CD1c-positive myeloid dendritic cell (primary cell): Measurements from ENCODE around the gene AMMECR1L.
"Not testable (repeated sequence)": the region's sequence is repeated elsewhere in the genome, so short reads cannot be mapped to it uniquely, and the experiment has no call there.

ENCODE experiments used
- DNase-seq: peaks from one replicate; pipeline ENCODE4 v3.0.0-alpha.2; 2016; ENCODE audit errors: extremely low spot score

AMMECR1L gene

DNA sequence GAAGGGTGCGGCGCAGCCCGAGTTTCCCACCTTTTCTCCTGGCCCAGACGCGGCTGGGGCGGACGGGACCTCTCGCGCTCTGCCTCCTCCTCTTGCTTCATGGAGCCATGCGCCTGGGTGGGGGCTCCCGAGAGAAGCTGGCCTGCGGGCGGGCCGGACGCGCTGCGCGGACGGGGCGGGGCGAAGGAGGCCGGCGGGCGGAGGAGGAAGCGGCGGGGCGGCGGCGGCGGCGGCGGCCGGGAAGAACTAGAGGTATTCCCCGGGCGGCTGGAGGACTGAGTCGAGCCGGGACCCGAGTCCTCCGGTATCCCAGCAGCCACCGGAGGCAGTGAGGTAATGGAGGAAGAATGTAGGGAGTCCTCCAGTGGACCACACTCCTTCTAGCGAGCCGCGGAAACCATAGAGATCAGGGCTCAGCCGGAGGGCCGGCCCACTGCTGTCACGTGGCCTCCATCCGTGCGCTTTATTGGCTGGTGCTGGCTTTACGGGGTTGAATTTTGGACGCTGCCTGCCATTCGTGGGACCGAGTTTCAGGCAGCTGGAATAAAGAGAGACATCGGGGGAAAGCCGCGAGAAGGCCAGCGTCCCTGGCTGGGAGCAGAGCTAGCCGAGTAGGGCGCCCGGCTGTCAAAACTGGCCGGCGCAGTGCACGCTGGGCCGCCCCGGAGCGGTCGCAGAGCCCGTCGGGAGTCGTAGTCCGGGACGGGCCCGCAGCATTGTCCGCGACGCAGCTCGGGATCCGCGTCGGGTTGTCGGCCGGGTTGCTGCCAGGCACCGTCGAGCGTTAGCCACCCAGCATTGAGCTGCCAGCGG lies at the start of gene AMMECR1L:
Gene AMMECR1L, minus strand, starts transcription at position 177 of the 813 bp plus-strand sequence. CDS start 11,722 bp downstream, outside the sequence.
- DNase-seq = peak; percentile 74

GRCh38 chr2:127935337-127935736 lies 49.6 kb upstream of the AMMECR1L start:
- DNase-seq = no peak

GRCh38 chr2:127932199-127932876 lies 46.6 kb upstream of the AMMECR1L start:
- no peak for DNase-seq

- no peak for DNase-seq
Observed at GRCh38 chr2:127929449-127929848, 43.7 kb upstream of the AMMECR1L start.

DNA sequence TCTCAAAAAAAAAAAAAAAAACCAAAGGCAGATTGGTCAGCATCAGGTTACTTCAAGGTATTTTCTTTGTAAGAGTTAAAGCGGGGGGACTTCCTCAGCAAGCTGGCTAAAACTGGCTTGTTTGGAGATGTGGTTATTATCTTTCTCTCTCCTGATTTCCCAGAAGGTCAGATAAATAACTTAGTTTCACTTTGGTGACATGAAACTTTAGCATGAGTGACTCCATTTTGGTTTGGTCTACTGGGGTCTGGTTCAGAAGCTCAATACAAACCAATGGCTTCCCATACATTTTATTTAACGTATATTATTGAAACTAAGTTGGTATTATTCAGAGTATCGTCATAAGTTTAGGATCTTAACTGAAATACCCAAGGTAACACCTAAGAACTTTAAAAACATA lies 41.6 kb upstream of the AMMECR1L start:
- no peak for DNase-seq

DNA sequence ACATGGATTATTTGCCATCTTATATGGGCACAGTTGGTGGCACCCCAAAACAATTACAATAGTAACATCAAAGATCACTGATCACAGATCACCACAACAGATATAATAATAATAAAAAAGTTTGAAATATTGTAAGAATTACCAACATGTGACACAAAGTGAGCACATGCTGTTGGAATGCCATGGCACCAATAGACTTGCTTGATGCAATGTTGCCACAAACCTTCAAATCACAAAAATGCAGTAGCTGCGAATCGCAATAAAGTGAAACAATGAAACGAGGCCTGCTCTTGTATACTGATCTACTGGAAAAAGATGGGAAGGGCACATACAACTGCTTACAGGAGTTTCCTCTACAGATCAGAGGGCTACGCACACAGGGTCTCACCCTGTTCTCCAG lies 32.2 kb upstream of the AMMECR1L start:
- no peak for DNase-seq

- DNase-seq = no peak
Observed at GRCh38 chr2:127913808-127914457, 28.2 kb upstream of the AMMECR1L start.

DNA sequence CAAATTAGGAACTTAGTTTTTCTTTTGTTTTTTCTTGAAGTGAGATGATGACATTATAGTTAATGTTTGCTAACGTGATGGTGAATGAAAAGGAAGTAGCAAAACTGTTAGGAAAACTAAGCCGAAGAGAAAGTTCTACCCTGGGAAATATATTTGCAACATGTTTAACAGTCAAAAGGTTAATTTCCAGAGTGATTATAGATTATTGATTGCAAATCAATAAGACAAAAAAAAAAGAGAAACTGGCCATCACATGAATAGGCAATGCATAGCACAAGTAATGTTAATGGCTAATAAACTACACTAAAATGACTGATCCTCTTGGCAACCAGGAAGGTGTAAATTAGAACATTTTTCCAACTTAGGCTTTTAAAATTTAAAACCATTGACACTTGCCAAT lies 26.0 kb upstream of the AMMECR1L start:
- DNase-seq = peak; percentile 10

DNA sequence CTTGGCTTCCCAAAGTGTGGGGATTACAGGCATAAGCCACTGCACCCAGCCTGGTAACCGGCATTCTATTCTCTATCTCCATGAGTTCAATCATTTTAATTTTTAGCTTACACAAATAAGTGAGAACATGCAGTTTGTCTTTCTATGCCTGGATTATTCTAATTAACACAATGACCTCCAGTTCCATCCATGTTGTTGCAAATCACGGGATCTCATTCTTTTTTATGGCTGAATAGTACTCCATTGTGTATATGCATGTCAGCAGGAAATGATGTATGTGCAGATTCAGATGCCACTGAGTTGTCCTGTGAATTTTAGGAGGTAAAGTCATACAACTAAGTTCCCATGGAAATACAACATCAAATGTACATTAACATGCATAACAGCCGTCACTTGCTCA lies 24.7 kb upstream of the AMMECR1L start:
- no peak for DNase-seq

DNA sequence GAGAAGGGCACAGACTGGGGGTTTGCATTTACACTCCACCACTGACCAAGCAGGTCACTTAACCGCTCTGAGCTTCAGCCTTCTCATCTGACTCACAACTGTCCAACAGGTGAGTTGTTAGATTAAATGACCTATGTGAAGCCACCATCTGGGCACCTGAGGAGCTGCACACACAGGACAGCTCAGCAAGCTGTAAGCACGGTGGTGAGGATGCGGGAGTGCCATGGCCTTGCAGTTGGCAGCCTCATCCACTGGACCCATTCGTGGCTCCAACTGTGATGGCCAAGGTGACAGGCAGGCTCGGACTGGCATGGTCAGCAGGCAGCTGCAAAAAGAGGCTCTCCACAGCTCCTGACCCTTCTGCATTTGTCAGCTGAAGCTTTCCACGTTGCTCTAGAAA lies 23.3 kb upstream of the AMMECR1L start:
- DNase-seq = no peak

- DNase-seq = not testable (repeated sequence)
Observed at GRCh38 chr2:127907733-127908400, 22.1 kb upstream of the AMMECR1L start.

DNA sequence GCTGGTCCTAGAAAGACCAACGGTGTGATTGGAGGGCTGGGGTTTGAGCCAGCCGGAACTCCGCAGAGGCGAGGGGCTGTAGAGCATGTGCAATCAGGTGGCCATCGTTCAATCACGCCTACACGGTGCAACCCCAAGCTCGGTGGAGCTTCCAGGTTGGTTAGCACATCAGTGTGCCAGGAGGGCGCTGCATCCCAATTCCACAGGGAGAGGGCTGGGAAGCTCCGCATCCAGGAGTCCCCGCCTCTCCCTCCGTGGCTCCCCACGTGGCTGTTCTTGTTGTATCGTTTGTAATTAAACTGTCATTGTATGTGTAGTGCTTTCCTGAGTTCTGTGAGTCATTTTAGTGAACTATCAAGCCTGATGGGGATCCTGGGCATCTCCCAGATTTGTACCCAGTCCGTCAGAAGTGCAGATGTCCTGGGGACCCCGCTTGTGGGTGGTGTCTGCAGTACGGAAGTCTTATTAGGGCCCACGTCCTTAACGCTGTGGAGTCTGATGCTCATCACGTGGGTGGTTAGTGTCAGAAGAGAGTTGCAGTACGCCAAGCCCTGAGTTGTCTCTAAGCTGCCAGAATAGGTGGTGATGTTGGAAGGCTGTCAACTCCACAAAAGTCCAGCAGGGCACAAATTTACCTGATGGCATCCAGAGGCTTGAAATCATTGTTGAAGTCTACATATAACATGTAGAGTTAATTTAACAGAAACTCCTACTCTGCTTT lies 20.6 kb upstream of the AMMECR1L start:
- DNase-seq = no peak

DNA sequence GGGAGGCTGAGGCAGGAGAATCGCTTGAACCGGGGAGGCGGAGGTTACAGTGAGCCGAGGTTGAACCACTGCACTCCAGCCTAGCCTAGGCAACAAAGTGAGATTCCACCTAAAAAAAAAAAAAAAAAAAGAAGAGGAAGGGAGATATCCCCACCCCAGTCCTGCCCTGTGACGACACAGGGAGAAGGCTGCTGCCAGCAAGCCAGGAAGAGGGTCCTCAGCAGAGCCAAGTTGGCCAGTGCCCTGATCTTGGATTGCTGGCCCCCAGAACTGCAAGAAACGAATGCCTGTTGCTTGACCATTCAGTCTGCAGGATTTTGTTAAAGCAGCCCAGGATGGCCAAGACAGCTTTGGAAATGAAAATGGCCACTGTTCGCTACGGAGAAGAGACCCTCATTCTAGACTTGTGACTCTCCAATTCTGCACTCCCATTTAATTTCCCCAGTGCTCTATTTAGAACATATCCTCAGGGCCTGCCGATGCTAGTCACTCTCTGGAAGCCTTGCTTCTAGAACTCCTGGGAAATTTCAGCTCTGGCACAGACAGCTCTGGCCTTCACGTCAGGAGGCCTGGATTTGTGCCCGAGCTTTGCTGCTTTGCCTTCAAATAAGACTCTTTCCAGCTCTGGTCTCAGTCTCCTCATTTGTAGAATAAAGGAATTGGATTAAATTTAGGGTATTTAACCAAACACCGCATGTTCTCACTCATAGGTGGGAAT lies 15.7 kb upstream of the AMMECR1L start:
- DNase-seq = no peak

DNA sequence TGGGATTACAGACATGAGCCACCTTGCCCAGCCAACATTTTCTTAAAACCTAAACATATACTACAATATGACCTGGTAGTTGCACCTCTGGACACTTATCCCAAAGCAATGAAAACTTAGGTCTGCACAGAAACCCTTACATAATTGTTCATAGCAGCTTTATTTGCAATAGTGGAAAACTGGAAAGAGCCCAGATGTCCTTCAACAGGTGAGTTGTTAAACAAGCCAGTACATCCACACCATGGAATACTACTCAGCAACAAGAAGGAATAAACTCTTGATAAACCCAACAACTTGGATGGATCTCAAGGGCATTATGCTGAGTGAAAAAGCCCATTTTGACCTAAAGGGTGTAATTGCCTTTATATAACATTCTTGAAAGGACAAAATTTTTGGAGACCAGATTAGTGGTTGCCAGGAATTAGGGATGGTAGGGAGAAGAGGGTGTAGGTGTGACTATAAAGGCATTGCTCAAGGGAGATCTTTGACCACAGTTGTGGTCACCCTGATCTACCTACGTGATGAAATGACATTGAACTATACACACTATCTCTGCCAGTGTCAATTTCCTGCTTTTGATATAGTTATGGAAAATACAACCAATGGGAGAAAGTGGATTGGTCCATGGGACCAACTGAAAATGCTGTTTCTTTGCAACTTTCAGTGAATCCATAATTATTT lies 11.9 kb upstream of the AMMECR1L start:
- no peak for DNase-seq

DNA sequence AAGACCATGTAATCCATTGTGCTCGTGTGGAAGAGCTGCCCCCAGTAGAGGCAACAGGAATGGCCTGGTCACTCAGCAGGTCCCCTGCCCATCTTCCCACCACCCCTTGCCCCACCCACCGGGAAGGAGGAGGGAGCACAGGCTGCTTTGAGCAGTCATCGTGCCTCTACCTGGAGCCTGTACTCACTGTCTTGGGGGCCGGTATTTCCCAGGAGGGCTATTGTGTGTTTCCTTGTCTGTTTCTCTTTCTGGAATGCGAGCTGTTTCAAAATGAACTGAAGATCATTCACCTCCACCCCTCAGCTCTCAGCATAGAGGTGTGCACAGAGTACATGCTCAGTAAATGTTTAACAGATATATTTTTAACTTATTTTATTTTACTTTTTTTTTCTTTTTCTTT lies 7.7 kb upstream of the AMMECR1L start:
- DNase-seq = no peak

GRCh38 chr2:127893033-127893432 lies 7.3 kb upstream of the AMMECR1L start:
- DNase-seq = no peak

- DNase-seq = no peak
Observed at GRCh38 chr2:127891811-127892210, 6.1 kb upstream of the AMMECR1L start.

DNA sequence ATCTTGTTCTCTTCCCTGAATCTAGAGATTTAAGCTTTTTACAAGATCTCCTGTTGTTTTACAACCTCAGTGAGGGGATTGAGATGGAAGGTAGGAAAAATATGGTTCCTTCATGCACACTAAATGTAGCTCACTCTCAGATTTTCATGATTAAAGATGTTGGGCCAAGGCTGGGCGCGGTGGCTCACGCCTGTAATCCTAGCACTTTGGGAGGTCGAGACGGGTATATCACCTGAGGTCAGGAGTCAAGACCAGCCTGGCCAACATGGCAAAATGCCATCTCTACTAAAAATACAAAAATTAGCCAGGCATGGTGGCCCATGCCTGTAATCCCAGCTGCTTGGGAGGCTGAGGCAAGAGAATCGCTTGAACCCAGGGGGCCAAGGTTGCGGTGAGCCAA lies 5.0 kb upstream of the AMMECR1L start:
- DNase-seq = not testable (repeated sequence)

GRCh38 chr2:127888772-127889171 lies 3.0 kb upstream of the AMMECR1L start:
- no peak for DNase-seq

DNA sequence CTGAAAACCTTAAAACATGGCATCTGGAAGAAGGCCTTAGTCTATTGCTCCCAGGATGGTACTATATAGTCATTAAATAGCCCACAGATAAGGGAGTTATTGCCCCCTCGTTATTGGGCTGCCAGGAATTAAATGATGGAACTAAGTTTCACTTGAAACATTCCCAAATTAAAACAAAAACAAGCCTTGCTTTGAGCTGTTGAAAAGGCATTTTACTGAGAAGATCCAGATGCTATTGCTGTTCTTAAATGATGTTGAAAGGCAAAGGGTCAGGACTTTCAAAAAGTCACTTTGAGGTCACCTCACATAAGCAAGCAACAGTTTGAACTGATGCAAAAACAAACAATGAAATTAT lies 2.0 kb upstream of the AMMECR1L start:
- no peak for DNase-seq
